Hematopoietic multipotent progenitor cell treated with erythropoietin and hydrocortisone succinate and interleukin-3 and kit ligand, for 17 days (in vitro differentiated cells): ENCODE measurements around the gene RIN3.

Experiments used
- DNase-seq: peaks from one replicate; pipeline ENCODE4 v3.0.0-alpha.2; 2015; ENCODE audit warnings: low spot score

The RIN3 gene

GRCh38 chr14:92693998-92694795 lies 180.6 kb downstream of the RIN3 start:
- DNase-seq, result no peak

GRCh38 chr14:92694807-92695206 lies 181.2 kb downstream of the RIN3 start:
- no peak for DNase-seq

GRCh38 chr14:92695562-92695961 lies 182.0 kb downstream of the RIN3 start:
- no peak for DNase-seq

GRCh38 chr14:92696366-92696765 lies 182.8 kb downstream of the RIN3 start:
- no peak for DNase-seq

- no peak for DNase-seq
These were observed 184.8 kb downstream of the RIN3 start for GRCh38 chr14:92698393-92698792.

- DNase-seq, result no peak
These were observed 188.2 kb downstream of the RIN3 start for GRCh38 chr14:92701826-92702225.

GRCh38 chr14:92702441-92702918 lies 188.9 kb downstream of the RIN3 start:
- DNase-seq, result no peak

- no peak for DNase-seq
These were observed 189.9 kb downstream of the RIN3 start for GRCh38 chr14:92703516-92703915.

GRCh38 chr14:92704036-92704804 lies 190.6 kb downstream of the RIN3 start:
- DNase-seq, result no peak

GRCh38 chr14:92704821-92705220 lies 191.2 kb downstream of the RIN3 start:
- no peak for DNase-seq

GRCh38 chr14:92706386-92706785 lies 192.8 kb downstream of the RIN3 start:
- DNase-seq, result no peak

GRCh38 chr14:92709340-92710000 lies 195.9 kb downstream of the RIN3 start:
- DNase-seq, result no peak

- no peak for DNase-seq
These were observed 196.4 kb downstream of the RIN3 start for GRCh38 chr14:92710001-92710341.

GRCh38 chr14:92711976-92712653 lies 198.5 kb downstream of the RIN3 start:
- no peak for DNase-seq

GRCh38 chr14:92712654-92713051 lies 199.1 kb downstream of the RIN3 start:
- no peak for DNase-seq

- peak; percentile 78 for DNase-seq
These were observed 201.2 kb downstream of the RIN3 start for GRCh38 chr14:92714739-92715307.

- no peak for DNase-seq
These were observed 202.6 kb downstream of the RIN3 start for GRCh38 chr14:92716131-92716530.

GRCh38 chr14:92717571-92718042 lies 204.0 kb downstream of the RIN3 start:
- DNase-seq, result no peak

GRCh38 chr14:92718664-92719063 lies 205.1 kb downstream of the RIN3 start:
- no peak for DNase-seq

- no peak for DNase-seq
These were observed 205.8 kb downstream of the RIN3 start for GRCh38 chr14:92719421-92719820.

- DNase-seq, result no peak
These were observed 206.3 kb downstream of the RIN3 start for GRCh38 chr14:92719890-92720323.
